HG03045 (cell line): Measurements from ENCODE around the gene MNX1.

Source experiments
- ATAC-seq: cut with Tn5 transposase; IDR thresholded peaks from one replicate; pipeline ENCODE4 v1.9.1; 2021; ENCODE audit warnings: mild to moderate bottlenecking, moderate library complexity; ENCODE audit not compliant: unreplicated experiment

Gene MNX1

DNA sequence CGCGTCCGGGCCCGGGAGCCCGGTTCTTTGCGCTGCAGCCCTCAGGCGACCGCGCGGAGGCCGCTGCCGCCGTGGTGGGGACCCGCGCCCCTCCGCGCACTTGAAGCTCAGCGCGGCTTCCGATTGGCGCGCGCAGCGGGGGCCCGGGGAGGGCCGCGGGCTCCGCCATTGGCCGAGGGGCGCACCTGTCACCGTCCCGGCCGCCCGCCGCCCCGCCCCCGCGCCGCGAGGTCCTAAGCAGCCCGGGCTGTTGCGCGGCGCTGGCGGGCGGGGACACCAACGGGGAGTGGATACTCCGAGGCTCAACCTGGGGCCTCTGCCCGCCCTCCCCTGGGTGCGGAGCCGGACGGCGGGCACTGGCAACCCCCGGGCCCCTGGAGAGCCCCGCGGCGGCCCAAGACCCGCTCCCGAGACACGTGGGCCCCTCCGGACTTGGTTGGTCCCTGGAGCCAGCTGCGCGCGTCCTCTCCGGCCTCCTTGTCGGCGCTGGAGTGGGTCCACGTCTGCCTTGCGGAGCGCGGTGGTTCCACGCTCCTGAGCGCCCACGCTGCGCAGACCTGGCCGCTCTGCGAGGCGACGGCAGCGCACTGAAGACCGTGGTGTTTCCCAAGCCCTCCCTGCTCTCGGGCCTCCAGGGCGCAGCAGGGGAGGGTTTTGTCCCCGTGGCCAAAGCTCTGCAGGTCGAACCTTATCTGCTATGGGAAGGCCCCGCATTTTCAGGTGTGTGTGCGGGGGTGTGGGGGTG, at the start of gene MNX1:
Gene MNX1 (minus strand): TSS at position 76 of the 745 bp plus-strand sequence. CDS start 313 bp downstream, outside the sequence.
- peak; percentile 82 for ATAC-seq

DNA sequence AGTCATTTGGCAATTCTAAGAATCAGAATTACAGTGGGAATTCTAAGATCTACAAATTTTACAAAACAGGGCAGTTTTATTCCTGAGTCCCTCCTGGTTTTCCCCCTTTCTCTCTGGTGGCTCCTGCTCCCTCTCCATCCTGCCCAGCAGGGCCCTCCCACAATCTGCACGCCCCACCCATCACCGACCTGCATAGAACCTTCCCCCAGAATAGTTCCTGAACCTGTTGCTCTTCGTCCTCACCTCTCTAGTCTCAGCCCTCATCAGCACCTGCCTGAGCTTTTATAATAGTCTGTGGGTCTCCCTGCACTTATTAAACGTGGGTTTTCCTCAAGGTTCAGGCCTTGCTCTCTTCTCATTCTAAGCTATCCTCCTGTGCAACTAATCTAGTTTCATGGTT, 49.1 kb upstream of the MNX1 start:
- ATAC-seq = no peak

DNA sequence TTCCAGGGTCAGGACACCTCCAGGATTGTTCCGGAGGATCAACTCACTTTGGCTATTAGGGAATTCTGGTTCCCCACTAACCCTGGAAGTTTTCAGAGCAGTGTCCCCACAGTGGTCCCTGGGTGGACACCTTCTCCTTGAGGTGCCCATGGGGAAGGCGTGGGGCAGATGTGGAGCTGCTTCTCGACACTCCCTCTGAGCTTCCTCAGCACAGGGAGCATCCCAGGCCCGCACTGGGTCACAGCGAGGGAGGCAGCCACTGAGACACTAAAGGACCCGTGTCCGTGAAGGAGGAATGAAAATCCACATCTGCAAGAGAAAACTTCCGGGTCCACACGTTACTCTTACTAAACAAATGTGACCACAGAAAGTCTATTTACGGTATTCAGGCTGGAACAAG, 48.2 kb upstream of the MNX1 start:
- no peak for ATAC-seq

DNA sequence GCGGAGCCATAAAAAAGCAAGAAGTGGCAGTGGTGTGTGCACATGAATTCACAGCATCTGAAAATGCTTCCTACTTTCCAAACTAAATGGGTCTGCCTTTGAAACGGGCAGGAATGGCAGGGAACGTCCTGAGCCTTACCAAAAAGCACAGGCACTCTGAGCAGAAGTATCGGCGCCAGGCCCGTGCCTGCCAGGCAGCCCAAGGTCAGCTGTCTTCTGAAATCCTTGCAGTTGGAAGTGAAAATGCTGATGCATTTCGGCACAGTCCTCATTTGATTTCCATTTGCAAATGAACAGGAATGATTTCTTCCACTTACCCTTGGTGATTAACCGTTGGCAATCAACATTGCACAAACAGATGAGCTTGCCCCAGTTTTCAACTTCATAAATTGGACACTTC, 47.6 kb upstream of the MNX1 start:
- no peak for ATAC-seq

DNA sequence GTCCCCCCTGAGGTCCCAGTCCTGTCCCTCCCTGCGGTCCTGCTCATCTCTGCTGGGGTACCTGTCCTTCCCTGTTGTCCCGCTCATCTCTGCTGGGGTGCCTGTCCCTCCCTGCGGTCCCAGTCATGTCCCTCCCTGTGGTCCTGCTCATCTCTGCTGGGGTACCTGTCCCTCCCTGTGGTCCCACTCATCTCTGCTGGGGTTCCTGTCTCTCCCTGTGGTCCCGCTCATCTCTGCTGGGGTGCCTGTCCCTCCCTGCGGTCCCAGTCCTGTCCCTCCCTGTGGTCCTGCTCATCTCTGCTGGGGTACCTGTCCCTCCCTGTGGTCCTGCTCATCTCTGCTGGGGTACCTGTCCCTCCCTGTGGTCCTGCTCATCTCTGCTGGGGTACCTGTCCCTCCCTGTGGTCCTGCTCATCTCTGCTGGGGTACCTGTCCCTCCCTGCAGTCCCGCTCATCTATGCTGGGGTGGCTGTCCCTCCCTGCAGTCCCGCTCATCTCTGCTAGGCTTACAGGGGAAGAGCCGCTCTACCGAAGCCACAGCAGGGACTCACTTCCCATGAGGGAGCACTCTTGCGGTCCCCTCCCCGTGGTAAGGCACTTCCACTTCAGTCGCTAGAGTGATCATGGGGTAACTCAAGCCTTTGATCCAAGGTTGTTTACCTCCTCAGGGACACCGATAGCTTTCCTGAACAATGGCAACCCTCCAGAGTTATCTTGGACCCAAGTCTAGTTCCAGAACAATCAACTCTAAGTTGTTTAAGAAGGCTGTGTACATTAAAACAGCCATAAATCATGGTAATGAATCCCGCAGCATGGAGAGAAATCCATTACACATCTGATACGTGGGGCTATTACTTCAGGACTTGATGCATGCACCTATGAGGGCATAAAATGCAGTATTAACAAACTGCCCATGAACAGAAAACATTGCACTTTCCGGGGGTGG, 46.8 kb upstream of the MNX1 start:
- no peak for ATAC-seq

DNA sequence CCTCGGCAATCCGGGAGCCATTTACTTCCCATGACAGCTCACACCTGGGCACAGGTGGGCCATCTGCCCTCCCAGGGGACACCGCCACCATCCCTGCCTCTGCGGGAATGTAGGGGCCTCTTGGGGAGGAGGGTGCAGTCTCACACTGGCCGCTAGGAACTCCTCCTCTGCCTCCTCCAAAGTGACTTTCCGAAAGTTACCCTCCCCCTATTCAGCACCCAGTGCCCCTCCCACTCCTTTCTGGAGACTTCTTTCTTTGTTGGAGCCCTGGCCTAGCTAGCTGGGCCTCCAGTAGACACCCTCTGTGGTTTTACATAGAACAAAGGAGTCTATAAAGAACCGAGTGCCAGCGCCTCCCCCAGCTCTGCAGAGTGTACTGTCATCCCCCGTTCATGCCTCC, 45.8 kb upstream of the MNX1 start:
- no peak for ATAC-seq

DNA sequence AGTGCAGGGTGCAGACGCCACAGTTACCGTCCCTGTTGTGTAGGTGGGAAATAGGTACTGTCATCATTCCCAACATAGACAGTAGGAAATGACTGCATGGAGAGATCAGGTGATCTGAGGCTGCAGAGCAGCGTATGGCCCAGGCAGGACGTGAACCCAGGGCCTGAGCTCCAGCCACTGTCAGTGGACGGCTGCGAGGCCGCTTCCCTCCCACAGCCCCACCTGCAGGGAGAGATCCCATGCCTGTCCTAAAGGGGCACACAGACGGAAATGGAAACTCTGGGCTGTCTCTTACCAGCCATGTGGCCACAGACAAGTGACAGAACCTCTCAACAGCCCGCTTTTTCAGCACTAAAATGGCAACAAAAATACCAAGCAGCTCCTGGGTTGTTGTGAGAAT, 44.5 kb upstream of the MNX1 start:
- no peak for ATAC-seq

DNA sequence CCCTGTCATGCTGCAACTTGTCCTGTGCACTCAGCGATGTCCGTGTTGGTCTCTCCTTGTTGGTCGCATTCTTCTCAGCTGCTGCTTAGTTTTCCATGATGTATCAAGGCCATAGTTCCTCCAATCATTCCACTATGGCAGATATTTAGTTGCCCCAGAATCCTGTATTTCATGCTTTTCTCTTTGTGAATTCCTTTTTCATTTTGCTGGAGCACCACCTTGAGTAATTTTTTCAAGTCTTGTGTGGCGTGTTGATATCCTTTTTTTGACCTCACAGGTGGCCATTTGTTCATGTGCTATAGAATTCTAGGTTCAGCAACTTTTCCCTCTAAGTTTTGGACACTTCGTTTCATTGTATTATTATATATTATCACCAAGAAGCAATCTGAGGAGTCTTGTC, 42.7 kb upstream of the MNX1 start:
- ATAC-seq = no peak

DNA sequence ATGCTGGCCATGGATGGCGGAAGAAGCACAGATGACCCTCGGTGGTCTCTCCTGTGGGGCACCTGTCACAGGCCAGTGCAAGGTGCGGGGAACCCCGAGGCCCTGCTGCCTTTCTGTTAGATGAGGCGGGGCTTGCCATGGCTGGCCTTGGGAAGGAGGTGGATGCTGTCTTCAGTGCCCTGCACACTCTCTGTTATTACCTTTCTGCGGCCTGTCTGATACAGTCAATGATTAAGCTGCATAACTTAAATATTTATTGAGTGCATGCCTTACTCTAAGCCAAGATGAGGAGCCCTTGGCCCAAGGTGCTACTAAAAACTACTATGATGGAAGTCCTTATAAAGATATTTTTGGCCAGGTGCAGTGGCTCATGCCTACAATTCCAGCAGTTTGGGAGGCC, 36.7 kb upstream of the MNX1 start:
- no peak for ATAC-seq

DNA sequence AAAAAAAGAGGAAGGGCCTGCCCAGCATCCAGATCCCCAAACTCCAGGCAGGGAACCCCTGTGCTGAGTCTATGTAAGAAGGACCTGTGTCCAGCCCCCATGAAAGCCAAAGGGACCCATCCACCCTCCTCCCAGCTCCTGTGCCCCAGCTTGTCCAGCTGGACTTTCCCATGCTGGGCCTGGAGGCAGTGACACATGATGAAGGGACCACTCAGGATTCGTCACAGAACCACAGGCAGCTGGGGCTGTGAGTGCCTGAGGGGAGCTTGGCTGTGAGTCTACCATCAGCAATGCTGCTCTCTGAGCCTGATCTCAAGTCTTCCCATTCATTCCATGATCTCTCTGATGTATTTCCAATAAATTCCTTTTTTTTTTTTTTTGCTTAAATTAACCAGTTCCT, 36.2 kb upstream of the MNX1 start:
- no peak for ATAC-seq

DNA sequence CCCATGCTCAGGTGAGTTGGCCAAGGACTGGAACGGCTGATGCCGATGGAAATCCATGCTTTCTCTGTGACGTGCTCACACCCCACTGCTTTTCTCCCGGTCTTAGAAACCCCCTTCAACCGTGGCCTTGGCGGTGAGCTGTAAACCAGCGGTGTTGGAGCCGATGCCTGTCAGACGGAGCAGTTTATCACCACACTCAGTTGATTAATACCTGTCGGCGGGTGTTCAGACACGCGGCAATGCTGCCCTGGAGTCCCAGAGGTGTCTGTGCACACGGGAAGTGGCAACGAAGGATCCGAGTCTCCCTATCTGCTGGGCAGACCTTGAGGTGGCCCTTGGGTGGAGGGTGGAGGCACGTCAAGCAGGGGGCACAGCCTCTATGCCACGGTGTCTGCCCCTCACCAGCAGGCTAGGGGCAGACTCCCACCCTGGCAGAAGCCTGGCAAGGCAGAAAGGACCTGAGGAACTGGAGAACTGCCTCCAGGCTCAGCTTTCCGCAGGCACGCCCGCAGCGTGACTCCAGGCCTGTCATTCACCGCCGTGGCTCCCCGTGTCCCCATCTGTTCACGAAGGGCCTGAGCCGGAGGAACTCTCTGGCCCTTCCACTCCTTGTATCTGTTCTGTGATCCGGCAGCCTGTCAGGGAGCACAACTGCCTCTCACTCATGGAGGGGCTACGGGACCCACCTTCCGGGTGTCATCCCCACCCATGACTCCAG, 34.6 kb upstream of the MNX1 start:
- no peak for ATAC-seq

DNA sequence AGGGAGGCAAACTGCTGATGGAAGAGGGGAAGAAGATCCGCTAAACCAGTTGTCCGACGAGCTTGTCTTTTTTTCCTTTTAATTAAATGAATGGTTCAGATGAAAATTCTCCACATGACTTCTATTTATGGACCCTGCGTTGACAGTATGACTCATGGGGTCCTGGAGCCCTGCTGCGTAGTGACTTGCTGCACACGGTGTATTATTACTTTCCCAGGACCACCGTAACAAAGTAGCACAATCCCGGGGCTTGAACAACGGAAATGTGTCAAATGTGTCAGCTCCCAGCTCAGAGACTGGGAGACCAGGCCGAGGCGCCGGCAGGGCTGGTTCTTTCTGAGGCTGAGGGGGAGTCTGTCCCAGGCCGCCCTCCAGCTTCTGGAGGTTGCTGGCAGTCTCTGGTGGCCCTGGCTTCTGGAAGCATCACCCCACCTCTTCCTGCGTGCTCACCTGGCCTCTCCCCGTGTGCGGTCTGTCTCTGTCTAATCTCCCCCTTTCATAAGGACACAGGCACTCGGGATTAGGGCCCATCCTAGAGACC, 33.8 kb upstream of the MNX1 start:
- no peak for ATAC-seq

DNA sequence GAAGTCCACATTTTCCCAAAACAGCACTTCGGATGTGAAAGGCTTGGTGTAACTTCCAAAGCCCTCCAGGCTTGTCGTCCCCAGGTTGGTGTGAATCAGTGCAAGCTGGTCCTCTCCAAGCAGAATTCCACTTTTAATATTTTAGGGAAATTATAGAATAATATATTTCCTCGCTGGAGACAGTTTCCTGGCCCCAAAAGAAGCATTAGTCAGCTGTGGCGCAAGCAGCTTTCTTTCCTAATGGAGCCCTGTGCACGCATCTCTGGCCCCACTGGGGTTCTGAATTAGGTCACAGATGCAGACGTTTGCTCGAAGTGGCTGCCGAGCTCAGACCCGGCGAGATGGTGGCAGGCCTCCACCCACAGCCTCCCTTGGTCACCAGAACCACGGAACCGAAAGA, 33.3 kb upstream of the MNX1 start:
- no peak for ATAC-seq

DNA sequence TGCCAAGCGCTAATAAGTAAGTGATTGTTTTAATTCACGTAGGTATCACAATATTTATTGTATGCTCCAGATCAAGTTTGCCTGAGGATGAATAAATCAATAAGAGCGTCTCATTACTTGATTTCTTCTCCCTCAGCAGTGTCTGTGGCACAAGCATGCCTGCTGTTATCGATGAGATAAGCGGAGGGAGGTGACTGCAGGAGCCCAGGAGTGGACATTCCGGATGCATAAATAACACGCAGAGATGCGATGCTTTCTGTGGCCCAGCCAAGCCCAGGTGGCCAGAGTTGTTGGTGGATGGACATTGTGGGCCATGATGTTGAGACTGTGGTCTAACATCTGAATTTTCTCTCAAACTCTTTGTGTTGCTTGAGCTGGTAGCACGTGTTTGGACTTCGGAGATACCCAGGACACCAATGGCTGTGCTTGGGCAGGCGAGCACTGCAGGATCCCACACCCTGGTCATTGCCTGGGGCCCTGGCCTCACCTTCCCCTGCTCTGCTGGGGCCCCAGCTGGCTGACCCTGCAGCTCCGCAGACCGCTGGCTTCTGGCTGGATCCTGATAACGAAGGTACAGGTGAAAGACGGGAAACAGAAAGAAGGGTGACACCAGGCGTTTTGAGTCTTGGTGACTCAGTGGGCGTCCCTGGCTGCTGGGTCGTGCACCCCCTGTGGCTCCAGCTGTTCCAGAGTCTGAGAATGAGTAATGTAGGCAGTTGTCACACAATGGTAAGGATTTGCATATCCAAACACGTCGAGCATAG, 31.2 kb upstream of the MNX1 start:
- no peak for ATAC-seq

DNA sequence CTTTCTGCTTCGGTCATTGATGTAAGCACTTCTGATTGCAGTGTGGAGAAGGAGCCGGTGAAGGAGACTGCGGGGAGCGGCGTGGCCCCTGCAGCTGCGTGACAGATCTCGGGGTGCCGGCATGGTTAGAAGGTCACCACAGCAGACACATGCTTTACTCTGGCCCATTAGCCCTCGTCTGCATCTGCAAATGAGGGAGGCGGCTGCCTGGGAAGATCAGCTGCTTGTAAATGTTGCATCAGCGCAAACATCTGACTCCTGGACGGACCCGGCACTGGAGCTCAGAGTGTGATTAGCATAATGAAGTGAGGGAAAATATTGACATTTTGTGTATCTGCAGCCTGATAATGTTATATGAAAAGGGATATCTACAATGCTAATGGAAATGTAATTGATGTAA, 30.5 kb upstream of the MNX1 start:
- no peak for ATAC-seq

DNA sequence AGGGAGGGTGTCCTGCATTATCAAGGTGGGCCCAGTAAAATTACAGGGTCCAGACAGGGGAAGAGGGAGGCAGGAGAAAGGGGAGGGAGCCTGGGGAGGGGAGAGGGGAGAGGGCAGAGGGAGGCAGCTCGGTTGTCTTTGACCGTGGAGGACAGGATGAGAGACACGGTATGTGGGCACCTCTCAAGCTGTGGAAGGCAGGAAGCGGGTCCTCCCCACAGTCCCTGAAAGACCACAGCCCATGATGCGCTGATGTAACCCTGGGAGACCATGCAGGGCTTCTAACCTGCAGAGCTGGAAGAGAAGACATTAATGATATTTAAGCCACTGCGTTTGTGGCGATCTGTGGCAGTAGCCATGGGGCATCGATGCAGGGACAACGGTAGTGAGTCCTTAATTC, 27.2 kb upstream of the MNX1 start:
- no peak for ATAC-seq

DNA sequence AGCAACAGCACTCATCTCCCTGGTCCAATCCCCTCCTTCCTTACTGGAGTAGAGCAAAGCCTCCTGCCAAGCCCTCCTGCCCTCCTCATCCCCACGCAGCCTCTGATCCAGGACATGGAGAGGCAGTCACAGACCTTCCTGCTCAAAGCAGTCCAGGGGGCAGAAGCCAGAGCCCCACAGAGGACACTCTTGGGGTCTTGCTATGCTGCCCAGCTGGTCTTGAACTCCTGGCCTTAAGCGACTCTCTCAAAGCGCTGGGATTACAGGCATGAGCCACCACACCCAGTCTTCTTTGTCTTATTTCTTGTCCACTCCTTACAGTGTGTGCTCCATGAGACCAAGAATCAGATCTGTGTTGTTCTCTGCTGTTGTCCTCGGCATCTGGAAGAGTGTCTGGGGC, 26.6 kb upstream of the MNX1 start:
- no peak for ATAC-seq

DNA sequence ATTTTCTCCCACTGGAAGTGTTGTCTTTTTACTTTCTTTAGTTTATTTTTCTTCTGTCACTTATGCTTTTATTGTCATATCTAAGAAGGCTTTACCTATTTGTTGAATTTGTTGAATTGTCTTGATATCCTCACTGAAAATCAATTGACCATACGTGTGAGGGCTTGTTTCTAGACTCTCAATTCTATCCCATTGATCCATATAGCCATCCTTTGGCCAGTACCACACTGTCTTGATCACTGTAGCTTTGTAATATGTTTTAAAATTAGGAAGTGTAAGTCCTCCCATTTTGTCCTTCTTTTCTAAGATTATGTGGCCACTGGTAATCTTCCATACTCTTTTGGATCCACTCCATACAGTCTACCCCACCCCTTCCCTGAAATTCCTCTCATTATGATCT, 25.5 kb upstream of the MNX1 start:
- ATAC-seq = no peak

DNA sequence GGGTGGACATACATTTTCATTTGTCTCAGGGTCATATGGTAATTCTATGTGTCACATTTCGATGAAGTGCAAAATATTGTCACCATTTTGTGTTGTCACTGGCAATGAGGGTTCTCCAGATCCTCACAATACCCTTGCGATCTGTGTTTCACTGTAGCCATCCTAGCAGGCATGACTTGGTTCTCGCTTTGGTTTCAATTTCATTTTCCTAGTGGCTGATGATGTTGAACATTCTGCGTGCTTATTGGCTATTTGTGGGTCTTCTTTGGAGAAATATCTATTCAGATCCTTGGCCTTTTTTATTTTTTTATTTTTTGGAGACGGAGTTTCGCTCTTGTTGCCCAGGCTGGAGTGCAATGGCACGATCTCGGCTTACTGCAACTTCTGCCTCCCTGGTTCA, 24.8 kb upstream of the MNX1 start:
- ATAC-seq = no peak
